HK-2 (cell line): ENCODE measurements around the gene HIVEP3.

Source experiments
- DNase-seq: peaks from one replicate; pipeline ENCODE4 v3.0.0-alpha.2; 2018; ENCODE audit not compliant: unreplicated experiment

Gene HIVEP3

DNA sequence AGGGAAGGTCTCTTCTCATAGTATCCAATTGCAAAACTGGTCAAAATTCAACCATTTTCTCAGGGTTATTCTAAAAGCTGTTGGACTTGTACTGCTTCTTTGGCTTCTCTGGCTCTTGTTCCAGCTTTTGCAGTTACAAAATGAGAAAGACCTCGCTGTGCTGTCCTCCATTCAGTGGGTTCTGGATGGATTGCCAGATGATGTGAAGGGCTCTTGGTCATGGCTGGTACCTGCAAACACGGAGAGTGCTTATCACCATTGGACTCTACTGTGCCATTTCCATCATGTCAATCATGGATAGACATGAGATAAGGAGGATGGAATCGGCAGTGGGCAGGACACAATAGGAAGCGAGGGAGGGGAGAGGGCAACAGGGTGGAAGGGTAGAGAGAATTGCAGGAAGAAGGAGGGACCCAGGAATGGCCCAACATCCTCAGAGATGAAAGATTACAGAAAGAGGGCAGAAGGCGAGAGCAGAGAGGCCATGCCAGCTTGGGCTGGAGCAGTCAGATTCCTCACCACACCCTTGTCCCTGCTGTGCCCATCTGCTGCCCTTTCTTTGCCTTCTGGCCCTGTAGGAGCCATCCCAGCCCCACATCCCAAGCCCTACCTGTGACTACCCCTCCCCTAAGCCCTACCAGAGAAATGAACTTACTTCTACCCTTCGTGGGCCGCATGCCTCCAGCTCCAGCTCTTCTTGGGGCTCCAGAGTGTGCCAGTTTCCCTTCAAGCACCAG, 70.3 kb downstream of the HIVEP3 start:
- no peak for DNase-seq

DNA sequence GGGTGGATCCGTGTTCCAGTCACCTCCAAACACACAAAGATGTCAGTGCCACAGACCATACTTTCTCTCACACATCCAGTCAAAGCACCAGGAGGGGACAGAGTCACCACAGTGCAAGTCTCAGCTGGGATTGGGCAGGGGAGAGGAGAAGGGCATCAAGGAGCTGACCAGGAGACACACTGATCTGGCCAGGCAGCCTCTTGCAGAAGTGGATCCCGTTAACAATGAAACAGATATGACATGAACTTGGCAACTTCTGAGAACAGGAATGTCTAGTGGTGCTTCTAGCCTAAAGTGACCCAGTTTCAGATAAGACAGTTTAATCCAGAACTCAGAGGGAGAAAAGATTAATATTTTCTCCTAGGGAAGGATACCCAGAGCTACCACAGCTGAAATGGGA, 71.0 kb downstream of the HIVEP3 start:
- DNase-seq: no peak

DNA sequence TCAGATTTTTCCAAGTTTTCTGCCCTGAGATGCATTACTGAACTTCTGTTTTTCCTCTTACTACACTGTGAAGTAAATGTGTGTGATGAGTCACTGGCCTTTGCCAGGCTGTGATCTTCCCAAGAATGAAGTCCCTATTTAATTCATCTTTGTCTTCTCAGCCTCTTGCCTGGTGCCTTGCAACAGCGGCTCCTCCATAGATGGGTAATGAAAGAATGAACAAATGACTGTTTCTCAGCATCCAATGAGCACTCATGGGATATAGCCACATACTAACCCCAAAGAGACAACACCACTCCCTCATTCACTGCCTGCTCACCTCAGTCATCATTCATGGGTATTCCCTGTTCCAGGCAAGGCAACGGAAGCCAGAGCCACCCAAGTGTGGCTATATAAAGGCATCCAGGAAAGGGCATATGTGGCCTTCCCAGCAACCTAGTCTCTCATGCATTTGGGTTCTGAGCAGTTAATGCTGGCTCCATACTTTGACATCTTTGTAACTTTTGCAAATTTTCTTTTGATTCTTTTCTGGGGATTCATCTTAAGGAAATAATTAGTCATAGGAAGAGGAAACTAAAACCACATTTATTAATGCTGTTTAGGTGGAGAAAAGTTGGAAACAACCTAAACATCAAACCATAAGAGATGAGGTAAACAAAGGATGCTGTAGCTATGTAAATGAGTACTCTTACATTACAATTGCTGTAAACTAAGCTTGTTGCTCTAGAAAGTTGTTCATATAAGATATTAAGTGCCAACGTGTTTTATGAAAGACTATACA, 71.9 kb downstream of the HIVEP3 start:
- DNase-seq: peak; percentile 13

DNA sequence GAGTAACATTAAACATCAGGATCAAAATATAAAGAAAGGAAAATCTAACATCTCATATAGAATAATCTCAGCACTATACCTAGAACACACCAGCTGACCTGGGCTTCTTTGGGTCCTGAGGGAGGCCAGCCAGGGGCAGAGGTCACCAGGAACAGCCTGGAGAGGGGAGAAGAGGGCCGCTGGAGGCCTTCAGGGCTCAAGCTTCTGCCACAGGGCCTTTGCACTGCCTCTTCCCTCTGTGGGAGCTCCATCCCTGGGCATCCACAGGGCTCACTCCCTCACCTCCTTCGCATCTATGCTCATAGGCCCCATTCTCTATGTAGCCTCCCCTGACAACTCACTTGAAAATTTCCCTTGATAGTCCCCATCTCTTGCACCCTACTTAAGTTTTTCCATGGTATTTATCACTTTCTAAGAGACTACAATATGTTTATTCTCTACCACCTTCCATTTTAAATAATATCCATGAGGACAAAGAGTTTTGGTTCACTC, 73.9 kb downstream of the HIVEP3 start:
- DNase-seq: no peak

DNA sequence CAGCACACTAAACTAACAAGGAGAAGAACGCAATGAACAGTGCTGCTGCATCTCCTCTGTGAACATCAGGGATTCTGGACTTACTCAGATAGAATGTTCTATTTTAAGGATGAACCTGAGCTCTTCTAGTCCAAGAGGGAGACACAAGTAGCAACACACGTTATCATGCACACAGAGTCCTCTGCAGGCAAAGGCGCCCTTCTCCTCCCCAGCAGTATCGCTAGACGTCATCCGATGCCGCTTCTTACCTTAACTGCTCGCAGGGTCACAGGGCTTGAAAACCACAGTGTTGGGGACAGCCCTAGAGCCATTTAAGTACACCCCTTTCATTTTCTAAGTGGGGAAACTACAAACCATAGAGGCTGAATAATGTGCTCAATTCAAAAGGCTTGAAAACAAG, 74.5 kb downstream of the HIVEP3 start:
- DNase-seq: no peak

DNA sequence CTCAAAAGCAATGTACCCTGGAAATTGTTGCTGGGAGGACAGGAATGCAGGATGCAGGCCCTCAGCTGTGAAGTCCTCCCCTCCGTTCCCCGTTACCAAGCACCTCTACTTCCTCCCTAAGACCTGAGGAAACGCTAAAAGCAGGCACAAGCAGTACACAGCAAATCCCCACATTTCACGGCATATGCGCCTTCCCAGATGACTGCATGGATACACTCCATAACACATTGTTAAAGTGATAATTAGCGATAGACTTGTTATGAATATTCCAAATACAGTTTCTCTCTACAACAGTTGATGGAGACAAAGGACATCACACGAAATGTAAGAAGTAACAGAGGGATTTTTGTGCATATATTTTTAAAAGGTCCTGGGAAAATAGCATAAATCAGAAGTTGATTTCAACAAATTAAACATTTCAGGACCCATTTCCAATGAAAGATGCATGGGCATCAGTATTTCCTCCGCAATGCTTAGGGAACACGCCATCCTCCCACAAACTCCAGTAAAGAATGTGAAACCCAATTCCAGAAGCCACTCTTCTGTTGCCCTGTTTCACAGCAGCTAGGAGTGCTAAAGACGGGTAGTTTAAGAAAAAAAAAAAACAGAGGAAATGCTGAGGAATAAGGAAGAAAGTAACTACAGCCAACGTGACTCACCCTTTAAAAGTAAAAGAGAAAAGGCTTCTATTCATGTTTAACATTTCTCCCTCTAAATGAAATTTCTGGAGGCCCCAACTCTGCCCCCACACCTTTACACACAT, 75.5 kb downstream of the HIVEP3 start:
- no peak for DNase-seq

DNA sequence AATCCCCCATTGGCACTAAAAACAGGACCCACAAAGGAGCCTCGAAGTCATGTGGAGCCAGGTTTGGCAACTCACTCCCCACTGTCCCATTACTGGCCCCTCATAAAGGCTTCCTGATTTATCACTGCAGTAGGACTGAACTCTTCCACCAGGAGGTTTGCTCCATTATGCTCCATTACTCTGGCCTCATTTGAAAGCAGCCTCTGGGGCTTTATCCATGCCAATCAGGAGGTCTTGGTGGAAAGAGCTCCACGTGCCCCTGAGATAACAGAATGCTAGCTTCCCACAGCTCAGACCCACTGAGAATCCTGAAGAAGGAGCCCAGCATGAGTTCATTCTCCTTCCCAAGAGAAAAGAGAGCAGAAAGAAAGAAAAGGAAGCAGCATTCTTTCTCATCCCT, 76.4 kb downstream of the HIVEP3 start:
- no peak for DNase-seq

DNA sequence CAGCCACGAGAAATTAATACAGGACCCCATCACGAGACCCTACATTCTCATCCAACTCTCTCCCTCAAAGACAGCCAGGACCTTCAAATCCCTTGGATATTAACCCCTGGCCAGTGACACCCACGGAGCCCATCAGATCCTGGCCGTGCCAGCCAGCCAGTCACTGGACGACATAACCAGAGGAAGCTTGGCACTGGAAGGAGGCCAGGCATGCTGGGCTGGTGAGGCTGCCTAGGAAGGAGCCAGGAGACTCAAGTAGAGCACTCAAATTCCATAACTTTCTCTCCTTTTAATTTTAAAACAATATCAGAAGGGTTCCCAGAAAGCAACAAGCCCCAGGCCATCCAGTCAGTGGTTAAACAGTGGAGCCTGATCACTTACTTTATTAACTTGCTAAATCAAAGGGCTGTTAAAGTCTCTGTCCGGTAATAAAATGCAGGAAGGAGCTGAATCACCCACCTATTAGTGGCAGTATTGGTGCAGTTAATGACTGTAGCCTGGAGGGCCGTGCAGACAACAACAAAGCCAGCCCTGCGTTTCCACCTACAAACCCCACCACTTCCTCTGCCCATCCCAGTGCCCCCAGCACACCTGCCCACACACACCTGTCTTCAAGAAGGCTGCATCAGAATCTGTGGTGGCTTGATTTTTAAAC, 78.0 kb downstream of the HIVEP3 start:
- no peak for DNase-seq

DNA sequence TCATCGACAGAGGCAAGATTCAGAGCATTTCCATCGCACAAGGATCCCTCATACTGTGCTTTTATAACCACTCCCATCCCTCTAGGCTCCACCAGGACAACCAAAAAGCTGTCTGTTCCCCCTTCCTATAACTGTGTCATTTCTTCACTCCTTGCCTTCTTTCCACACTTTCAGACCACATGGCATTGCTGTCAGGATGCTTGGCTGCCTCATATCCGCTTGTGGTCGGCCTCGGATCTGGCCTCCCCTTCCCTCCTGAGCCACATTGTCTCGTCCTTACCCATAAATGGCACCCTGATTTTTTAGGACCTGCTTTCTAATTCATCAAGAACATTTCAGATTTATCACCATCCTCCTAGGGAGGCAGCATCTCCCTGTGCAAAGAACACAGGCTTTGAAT, 80.5 kb downstream of the HIVEP3 start:
- no peak for DNase-seq

DNA sequence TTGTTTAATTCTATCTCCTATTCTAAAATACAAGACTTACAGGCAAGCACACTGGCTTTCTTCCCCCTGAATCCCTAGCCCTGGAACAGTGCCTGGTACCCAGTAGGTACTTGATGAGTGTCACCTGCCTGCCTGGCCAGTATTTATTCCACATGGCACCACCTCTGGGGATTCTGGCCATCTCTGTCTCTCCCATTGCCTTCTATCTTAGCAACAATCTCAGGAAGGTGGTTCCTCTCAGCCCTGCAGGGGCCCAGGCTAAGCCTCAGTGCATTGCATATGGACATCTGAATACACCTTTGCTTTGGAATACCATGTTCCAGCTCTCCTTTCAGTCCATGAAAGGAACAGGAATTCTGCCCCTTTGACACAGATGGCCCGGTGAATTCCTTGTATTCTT, 81.0 kb downstream of the HIVEP3 start:
- no peak for DNase-seq

DNA sequence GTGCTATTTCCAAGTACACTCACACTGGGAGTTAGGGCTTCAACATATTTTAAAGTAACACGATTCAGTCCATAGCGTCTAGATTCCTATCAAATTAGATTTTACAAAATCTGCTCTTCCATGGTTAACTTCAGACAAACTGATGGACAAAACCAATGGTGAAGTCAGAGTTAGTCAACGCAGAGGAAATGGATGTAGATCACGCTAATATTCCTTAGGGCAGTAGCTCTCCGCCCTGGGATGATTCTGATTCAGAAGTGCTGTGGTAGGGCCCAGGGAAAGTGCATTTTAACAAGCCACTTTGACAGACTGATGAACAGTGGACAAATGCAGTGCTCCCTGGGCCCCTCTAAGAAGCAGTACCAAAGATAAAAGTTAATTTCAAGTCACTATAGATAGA, 83.2 kb downstream of the HIVEP3 start:
- DNase-seq: no peak

DNA sequence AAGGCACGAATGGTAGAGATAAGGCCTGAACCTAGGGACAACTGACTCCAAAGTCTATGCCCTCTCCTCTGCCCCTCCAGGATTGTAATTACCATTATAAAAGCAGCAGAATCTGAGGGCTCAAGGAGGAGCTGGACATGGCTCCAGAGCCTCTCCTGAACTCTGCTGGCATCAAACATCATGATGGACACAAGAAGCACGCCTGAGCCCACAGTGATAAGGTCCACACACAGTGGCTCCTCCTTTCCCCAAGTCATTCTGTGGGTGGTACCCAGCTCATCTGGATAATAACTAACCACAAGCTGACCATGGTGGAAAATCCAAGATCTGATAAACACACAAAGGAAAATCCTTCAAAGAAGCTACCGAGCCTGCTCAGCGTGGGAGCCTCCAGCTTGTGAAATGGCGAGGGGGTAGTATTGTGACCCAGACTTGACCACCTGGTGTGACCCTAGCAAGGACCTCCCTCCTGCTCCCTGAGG, 85.2 kb downstream of the HIVEP3 start:
- DNase-seq: no peak

DNA sequence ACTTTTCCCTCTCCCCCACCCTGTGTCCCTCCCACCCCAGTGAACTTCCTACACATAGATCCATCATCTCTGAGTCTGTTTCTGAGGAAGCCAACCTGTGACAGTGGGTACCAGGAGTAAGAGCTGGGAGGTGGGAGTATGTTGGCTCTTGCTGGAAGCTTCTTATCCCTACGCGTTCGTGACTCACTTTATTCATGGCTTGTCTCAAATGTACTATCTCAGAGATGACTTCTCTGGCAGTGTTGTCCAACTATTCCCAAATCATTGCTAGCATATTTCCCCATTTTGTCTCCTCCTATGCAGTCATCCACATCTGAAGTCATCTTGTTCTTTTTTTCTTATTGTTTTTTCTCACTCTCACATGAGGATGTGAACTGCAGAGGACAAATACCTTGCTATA, 88.0 kb downstream of the HIVEP3 start:
- no peak for DNase-seq

DNA sequence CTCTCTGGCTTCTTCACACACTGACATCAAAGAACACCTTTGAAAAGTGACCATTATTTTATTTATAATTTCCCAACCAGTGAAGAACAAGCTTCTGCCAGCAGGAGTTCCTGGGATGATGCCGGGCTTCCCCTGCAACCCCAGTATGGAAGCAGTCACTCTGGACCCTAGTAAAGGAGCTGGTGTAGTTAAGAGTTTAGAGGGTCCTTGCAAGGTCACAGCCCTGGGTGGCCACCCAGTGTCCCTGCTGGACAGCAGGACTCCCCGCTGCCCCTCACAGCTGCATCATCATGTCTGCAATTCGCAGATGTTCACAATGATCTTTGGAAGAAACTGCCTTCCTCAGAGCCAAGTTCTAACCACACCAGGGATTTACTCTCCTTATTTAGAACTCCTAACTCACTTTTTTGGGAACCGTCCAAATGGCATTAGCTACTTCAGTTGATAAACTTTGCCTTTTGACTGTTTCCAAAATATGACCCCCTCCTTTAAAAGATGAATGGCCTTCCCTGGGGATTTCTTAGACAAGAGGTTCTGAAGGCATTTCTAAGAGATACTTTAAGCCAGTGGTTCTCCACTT, 90.6 kb downstream of the HIVEP3 start:
- no peak for DNase-seq

DNA sequence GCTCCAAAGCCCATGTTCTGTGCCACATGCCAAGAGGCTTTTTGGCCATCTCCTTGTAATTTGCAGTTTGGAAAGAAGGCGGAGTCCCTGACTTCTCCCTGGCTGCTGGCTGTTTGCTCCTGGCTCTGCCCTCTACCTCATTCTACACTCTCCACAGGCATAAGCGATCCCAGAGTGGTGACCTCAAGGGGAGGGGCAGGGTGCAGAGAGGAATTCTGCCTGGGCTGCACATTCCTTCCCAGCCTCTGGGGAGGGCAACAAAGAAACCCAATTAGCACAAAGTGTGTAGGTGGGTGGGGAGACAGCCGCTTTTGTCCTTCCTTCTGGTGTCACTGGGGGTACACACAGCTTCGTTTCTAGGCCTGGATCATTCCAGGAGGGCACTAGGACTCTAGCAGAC, 95.3 kb downstream of the HIVEP3 start:
- DNase-seq: peak; percentile 20

DNA sequence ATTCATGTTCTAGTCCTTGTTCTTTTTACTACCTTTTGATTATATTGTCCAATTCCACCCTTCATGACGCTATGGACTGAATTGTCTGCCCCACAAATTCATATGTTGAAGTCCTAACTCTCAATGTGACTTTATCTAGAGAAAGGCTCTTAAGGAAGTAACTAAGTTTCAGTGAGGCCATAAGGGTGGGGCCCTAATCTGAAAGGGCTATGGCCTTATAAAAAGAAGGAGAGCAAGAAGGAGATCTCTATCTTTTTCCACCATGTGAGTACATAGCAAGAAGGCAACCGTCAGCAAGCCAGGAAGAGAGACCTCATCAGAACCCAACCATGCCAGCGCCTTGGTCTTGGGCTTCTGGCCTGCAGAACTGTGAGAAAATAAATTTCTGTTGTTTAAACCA, 95.9 kb downstream of the HIVEP3 start:
- no peak for DNase-seq

DNA sequence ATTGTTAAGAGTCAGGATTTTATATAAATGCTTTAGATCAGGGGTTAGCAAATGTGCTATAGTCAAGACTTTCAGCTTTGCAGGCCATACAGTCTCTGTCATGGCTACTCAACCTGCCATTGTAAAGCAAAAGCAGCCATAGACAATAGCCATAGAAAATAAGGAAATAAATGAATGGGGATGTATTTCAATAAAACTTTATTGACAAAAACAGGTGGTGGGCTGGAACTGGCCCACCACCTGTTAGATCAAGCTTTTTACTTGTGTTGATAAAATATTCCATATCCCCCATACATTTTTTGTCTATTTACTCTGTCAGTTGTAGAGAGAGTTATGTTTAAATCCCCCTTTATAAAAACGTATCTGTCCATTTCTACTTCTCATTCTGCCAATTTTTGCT, 98.9 kb downstream of the HIVEP3 start:
- no peak for DNase-seq

DNA sequence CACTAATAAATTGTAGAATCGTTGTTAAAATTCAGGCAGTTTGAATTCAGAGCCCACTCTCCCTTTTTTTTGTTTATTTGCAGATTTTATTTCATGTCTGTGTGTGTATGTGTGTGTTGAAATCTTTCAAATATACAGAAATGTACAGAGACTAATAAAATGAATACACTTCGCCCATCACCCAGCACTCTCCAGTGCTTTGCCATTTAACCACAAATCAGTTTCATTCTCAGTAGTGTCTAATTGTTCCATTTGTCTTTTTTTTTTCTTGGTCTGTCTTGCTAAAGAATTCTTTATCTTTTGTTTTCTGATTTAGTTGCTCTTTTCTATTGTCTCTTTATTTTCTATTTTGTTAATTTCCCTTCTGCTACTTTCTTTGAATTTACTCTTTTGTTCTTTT, 99.7 kb downstream of the HIVEP3 start:
- no peak for DNase-seq

DNA sequence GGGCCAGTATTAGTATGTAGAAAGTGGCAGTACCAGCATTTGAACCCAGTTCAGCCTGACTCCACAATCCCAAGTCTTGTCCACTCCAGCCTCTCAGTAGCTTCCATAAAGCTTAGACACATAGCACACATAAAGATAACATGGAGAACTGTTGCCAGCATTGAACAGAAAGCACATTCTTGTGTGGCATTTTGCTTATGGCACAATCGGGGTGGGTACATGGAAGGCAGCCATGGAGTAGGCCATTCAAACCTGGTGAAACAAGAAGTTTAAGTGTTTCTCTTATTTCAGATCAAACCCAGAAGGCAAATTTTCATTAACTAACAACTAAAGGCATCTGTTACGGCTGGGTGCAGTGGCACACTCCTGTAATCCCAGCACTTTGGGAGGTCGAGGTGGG, 102.7 kb downstream of the HIVEP3 start:
- DNase-seq: no peak

DNA sequence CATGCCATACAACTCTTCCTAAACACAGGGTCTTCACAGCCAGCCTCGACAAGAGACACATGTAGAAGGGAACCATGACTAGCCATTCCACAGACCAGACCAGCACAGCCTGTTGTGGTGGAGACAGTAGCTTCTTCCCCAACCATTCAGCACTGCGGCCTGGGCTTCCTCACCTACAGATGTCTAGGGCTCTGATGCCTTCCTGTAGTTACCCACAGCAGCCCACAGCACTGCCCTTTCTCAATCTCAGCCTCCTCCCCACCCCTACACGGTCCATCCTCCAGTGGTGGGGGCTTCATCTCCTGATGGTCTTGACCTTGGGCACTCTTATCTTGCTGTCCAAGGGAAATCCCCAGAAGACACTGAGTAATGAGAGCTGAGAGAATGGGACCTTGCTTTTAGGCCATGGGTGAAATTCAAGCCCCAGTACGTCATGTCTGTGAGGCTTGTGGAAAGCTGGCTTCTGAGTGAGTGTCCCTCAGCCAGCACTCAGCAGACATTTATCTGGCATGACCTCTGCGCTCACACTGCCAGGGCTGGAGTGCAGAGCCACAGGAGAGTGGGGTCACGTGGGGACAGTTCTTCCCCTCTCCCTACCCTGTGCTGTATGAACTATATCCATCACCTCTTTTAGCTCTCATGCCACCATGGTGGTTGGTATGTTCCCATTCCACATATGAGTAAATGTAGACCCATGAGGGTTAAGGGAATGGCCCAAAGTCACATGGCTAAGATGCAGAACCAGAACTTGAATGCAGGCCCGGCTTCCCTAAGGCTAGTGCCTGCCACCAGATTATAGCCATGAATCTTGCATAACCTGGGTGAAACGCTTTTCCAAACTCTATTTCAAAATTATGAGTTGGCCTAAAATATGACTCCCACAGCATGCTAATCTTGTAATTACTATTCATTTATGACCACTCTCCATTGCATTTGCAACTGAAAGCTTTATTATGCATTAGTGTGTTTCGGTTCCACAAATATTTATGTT, 104.7 kb downstream of the HIVEP3 start:
- DNase-seq: no peak
